Activated CD4-positive, alpha-beta memory T cell treated with anti-CD3 and anti-CD28 coated beads for 36 hours (primary cell): Measurements from ENCODE around the gene ASB2. TPM values are rescaled to one million over a fixed set of nuclear protein-coding genes. Genes with fewer than 3 reads are reported as not detected.

Experiments
- CTCF ChIA-PET: fragments of 350-600 bp; sonication (Branson Sonifier 250); formaldehyde crosslinking; loops from one replicate; lab custom pipeline; 2021; ENCODE audit warnings: antibody characterized with exemption, inconsistent platforms; lab: Charles Lee
- POLR2A ChIA-PET: fragments of 350-600 bp; sonication (Branson Sonifier 250); formaldehyde crosslinking; loops from one replicate; lab custom pipeline; 2021; ENCODE audit warnings: antibody characterized with exemption; lab: Charles Lee
- DNase-seq: peaks from one replicate; pipeline ENCODE4 v3.0.0-alpha.2; 2020
- H3K27ac Mint-ChIP-seq: one replicate; pipeline ENCODE4 v1.8.0; 2021; ENCODE audit warnings: mixed read lengths
- H3K27me3 Mint-ChIP-seq: one replicate; pipeline ENCODE4 v1.8.0; 2021; ENCODE audit warnings: mixed read lengths
- H3K36me3 Mint-ChIP-seq: one replicate; pipeline ENCODE4 v1.8.0; 2021; ENCODE audit warnings: mixed read lengths
- H3K4me1 Mint-ChIP-seq: one replicate; pipeline ENCODE4 v1.8.0; 2021; ENCODE audit warnings: low read depth, mixed read lengths
- H3K4me3 Mint-ChIP-seq: one replicate; pipeline ENCODE4 v1.8.0; 2021; ENCODE audit warnings: mild to moderate bottlenecking, mixed read lengths
- H3K9me3 Mint-ChIP-seq: one replicate; pipeline ENCODE4 v1.8.0; 2021; ENCODE audit warnings: mixed read lengths
- intact Hi-C: fragments of 100-400 bp; cut with micrococcal nuclease; formaldehyde crosslinking; loops from one replicate; pipeline ENCODE4 v1.15.1; 2023
- total RNA-seq, 2 experiments: library from RNA; stranded (reverse); gene quantifications; one replicate each; pipeline ENCODE4 v1.2.3, GENCODE V29; 2021

Gene ASB2
- total RNA-seq, 2 experiments from 2014 or later: 40.6 to 44.6 TPM

DNA sequence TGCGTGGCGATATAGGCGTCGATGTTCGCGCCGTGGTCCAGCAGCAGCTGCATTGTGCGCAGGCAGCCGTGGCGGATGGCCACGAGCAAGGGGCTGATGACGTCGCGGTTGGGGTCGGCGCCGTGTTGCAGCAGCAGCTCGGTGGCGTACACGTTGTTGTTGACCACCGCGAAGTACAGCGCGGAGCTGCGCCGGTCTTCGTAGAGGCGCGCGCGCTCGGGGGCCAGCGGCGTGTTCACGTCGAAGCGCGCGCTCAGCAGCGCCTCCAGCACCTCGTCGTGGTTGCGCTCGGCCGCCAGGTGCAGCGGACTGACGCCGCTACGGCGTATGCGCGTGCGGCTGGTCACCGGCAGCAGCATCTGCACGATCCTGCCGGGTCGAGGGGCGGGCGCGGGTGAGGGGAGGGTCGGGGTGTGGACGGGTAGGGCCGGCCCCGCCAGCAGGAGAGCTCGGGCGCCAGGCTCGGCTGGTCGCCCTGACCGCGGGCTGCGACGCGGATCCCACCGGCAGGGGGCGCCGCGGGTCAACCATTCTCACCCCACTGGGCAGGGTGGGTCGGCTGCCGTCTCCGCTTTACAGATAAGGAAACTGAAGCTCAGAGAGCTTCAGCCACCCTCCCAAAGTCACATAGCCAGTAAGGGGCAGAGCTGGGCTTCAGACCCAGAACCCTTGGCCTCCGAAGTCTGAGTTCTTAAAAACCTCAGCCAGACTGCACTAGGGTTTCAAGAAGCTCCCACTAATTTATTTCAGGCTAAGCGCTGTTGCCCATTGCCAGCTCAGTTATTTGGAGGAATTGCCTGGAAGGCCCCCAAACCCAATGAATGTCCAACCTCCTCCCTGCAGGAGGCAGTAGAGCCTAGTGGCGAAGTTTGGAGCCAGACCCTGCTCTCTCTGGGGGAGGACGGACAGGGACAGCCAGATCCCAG is 36.8 kb downstream of the ASB2 start:
- POLR2A ChIA-PET: interaction anchor here (0.8 to 2.2 kb wide), 22 partner anchors 9 to 240 kb away, joined by 3 to 18 read pairs (median 4); partner anchors contain the start of genes ASB2, CCDC197, DDX24 and IFI27L1
- peak overlapping the region; percentile 56 for H3K27ac Mint-ChIP-seq
- H3K9me3 Mint-ChIP-seq: no peaks in the 10 kb centered on the region
- peaks cover 33% of the 10 kb centered on the region for H3K36me3 Mint-ChIP-seq
- intact Hi-C loops: loop anchor here (1.0 to 2.0 kb wide), 4 partner anchors 15 to 62 kb away; no protein-coding TSS in a partner anchor
- peak overlapping the region; percentile 61 for H3K4me3 Mint-ChIP-seq
- H3K27me3 Mint-ChIP-seq: no peaks in the 10 kb centered on the region
- DNase-seq: peak; percentile 94
- CTCF ChIA-PET: interaction anchor here (0.7 to 11.4 kb wide), 46 partner anchors 9 to 547 kb away, joined by 3 to 425 read pairs (median 6); partner anchors contain the start of genes ASB2, CCDC197, DDX24 and FAM181A
- H3K4me1 Mint-ChIP-seq: peaks cover 13% of the 10 kb centered on the region

DNA sequence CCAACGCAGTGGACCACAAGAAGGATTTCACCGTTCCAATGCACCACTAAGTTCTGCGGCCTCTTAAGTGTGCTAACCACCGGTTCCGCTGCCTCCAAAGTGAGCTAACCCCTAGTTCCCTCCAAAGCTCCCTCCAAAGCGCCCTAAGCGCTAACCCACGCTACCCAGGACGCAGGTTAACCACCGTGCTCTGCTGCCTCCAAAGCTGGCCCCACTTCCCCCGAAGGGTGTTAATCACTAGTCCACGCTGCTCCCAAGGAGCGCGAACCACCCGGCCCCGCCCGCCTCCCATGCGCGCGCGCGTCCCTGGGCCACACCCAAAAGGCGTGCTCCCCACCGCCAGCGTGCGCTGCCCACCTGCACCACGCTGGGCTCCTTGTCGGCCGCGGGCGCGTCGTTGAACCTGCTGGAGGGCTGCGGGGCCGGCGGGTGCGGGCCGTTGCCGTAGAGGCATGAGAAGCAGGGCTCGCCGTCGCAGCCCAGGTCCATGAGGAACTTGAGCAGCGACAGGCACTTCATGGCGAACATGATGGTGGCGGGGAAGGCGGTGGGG is 37.5 kb downstream of the ASB2 start:
- peak overlapping the region; percentile 61 for H3K4me3 Mint-ChIP-seq
- no peaks in the 10 kb centered on the region for H3K27me3 Mint-ChIP-seq
- no peak overlapping the region for H3K27ac Mint-ChIP-seq
- H3K36me3 Mint-ChIP-seq: peaks cover 30% of the 10 kb centered on the region
- peaks cover 13% of the 10 kb centered on the region for H3K4me1 Mint-ChIP-seq
- no peak for DNase-seq
- H3K9me3 Mint-ChIP-seq: no peaks in the 10 kb centered on the region
- POLR2A ChIA-PET: interaction anchor here (0.9 to 2.2 kb wide), 6 partner anchors 17 to 82 kb away, joined by 3 to 18 read pairs (median 8); partner anchors contain the start of gene CCDC197
- CTCF ChIA-PET: interaction anchor here (0.9 to 11.4 kb wide), 26 partner anchors 11 to 283 kb away, joined by 3 to 425 read pairs (median 11); partner anchors contain the start of genes ASB2, CCDC197, DDX24 and FAM181A
- intact Hi-C loops: loop anchor here (1.0 kb wide), 3 partner anchors 20 to 62 kb away; no protein-coding TSS in a partner anchor

DNA sequence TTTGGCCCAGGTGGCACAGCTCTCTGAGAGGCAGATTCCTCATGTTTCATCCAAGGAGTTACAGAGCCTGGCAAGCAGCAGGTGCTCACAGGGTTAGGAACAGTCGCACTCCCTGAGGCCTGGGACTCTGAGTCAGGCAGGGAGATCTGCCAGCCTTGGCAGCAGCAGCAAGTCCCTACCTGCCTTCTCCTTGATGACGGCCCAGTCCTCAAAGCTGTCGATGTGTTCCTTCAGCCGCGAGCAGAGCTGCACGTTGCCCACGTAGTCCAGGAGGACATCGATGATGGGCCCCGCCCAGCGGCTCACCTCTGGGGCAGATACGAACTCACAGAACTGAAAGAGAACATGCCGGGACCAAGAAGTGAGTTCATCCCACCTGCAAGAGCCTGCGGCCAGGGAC is 38.9 kb downstream of the ASB2 start:
- H3K9me3 Mint-ChIP-seq: no peaks in the 10 kb centered on the region
- POLR2A ChIA-PET: interaction anchor here (1.3 kb wide), 1 partner anchor 33 kb away, joined by 3 read pairs; no protein-coding TSS in a partner anchor

DNA sequence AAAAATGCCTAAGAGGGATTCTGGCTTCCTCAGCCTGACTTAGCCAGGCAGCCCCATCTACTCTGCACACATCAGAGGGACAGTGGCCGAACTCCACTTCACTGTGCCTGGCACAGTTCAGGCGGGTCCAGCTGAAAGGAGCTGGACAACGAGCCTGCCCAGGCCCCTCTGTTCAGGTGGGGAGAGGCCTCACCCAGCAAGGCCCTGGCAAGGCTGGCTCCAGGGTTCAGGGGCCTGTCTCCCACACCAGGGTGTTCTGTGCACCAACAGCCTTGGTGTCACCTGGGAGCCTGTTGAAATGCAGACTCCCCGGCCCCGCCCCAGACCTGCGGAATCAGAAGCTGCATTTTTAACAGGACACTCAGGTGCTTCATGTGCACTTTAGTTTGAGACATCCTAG is 39.4 kb downstream of the ASB2 start:
- peaks cover 28% of the 10 kb centered on the region for H3K36me3 Mint-ChIP-seq
- ChIA-PET POLR2A (interaction anchor here (1.3 kb wide), 2 partner anchors 34 to 64 kb away, joined by 3 to 4 read pairs; no protein-coding TSS in a partner anchor), CTCF (interaction anchor here (0.6 to 11.4 kb wide), 9 partner anchors 13 to 130 kb away, joined by 3 to 425 read pairs (median 6); partner anchors contain the start of genes ASB2 and CCDC197)
- no peak for DNase-seq
- no peak overlapping the region for H3K27ac Mint-ChIP-seq
- intact Hi-C loops: no loop called here
- no peaks in the 10 kb centered on the region for H3K9me3 Mint-ChIP-seq
- peaks cover 13% of the 10 kb centered on the region for H3K4me1 Mint-ChIP-seq
- no peak overlapping the region for H3K4me3 Mint-ChIP-seq
- no peaks in the 10 kb centered on the region for H3K27me3 Mint-ChIP-seq

More for the DNA sequence above, 38.9 kb downstream of the ASB2 start:
- Mint-ChIP-seq H3K4me1 (peaks cover 13% of the 10 kb centered on the region), H3K4me3 (no peak overlapping the region), H3K36me3 (peaks cover 28% of the 10 kb centered on the region), H3K27me3 (no peaks in the 10 kb centered on the region), H3K27ac (no peak overlapping the region)
- no peak for DNase-seq
- intact Hi-C loops: no loop called here
- CTCF ChIA-PET: interaction anchor here (0.6 to 11.4 kb wide), 7 partner anchors 19 to 130 kb away, joined by 3 to 425 read pairs (median 202); partner anchors contain the start of genes ASB2 and CCDC197

DNA sequence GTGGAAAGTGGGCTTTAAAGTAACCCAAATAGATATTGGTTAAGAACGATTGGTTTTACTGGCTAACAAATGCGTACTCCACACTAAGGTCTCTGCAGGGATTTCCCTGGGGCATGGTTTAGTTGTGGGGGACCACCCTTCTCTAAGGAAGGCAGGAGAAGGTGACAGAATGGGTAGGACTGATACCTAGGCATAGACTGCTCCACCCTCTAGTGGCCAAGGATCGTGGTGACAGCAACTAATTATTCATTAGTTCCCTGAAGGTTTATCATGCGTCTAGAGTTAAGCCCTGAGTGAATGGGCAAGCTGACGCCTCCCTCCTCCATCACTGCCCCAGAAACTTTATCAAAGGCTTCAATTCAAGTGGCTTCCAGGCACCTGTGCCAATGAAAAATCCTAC is 40.1 kb downstream of the ASB2 start:
- Mint-ChIP-seq H3K9me3 (no peaks in the 10 kb centered on the region), H3K4me3 (no peak overlapping the region), H3K4me1 (peaks cover 13% of the 10 kb centered on the region), H3K27ac (no peak overlapping the region), H3K36me3 (peaks cover 23% of the 10 kb centered on the region), H3K27me3 (no peaks in the 10 kb centered on the region)
- POLR2A ChIA-PET: interaction anchor here (1.3 kb wide), 2 partner anchors 35 to 65 kb away, joined by 3 to 4 read pairs; no protein-coding TSS in a partner anchor
- intact Hi-C loops: no loop called here
- CTCF ChIA-PET: interaction anchor here (0.9 to 11.4 kb wide), 9 partner anchors 12 to 281 kb away, joined by 3 to 425 read pairs (median 7); partner anchors contain the start of genes ASB2 and CCDC197
- no peak for DNase-seq

DNA sequence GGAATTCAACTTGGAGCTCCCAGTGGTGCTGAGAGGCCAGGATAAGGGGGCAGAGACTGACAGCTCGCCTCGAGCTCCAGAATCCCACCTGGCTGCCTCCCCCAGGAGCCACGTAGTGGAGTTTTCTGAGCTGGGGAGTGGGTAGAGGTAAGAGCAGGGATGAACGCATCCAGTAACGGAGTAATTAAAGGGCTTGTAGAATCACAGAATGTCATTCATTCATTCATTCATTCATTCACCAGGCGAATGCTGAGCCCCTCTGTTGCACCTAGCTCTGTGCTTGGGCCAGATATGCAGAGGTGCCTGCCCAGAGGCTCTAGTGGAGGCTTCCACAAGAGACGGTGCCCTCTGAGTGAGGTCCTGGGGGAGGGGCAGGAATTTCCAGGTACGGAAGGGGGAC is 41.2 kb downstream of the ASB2 start:
- Mint-ChIP-seq H3K36me3 (peaks cover 21% of the 10 kb centered on the region), H3K4me3 (no peak overlapping the region), H3K9me3 (no peaks in the 10 kb centered on the region), H3K27ac (no peak overlapping the region), H3K4me1 (peaks cover 7% of the 10 kb centered on the region), H3K27me3 (no peaks in the 10 kb centered on the region)
- ChIA-PET CTCF (interaction anchor here (1.8 to 11.4 kb wide), 7 partner anchors 11 to 201 kb away, joined by 4 to 425 read pairs (median 202); partner anchors contain the start of genes ASB2 and CCDC197), POLR2A (no interaction called here)
- DNase-seq: no peak
- intact Hi-C loops: no loop called here

DNA sequence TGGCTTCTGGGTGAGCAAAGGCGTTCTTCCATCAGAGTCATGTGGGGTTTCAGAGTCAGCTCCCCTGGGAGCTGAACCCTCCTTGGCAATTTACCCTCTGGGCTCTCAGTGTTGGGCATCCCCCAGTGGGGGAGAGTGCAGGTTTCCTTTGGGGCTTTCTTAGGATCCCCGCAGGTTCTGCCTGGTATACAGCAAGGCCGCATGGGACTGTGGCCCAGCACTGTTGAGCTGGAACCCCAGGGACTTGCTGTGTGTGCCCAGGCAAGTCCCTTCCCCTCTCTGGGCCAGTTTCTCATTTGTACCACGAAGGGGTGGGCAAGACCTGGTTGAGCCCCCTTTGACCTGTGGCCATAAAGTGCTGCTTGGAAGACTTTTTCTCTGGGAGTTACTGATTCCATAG is 43.7 kb downstream of the ASB2 start:
- DNase-seq: no peak
- peaks cover 13% of the 10 kb centered on the region for H3K36me3 Mint-ChIP-seq
- no peak overlapping the region for H3K27ac Mint-ChIP-seq
- intact Hi-C loops: no loop called here
- ChIA-PET POLR2A (no interaction called here), CTCF (no interaction called here)
- H3K9me3 Mint-ChIP-seq: no peaks in the 10 kb centered on the region
- no peaks in the 10 kb centered on the region for H3K4me1 Mint-ChIP-seq
- no peak overlapping the region for H3K4me3 Mint-ChIP-seq
- H3K27me3 Mint-ChIP-seq: no peaks in the 10 kb centered on the region

DNA sequence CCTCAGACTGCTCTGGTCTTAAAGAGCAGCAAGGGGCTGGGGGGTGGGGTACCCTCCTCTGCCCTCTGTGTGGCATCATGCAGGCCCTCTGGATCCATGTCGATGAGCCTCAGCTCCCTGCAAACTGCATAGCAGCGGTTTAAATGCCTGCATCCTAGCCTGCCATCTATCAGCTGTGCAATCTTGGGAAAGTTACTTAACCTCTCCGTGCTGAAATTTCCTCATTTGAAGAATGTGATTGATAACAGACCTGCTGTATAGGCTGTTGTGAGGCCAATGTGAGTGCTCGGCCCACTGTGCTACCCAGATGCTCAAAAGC is 45.4 kb downstream of the ASB2 start:
- Mint-ChIP-seq H3K36me3 (peaks cover 4% of the 10 kb centered on the region), H3K4me3 (no peak overlapping the region), H3K4me1 (no peaks in the 10 kb centered on the region), H3K9me3 (no peaks in the 10 kb centered on the region), H3K27me3 (no peaks in the 10 kb centered on the region), H3K27ac (no peak overlapping the region)
- ChIA-PET CTCF (interaction anchor here (2.5 kb wide), 1 partner anchor 9 kb away, joined by 10 read pairs; no protein-coding TSS in a partner anchor), POLR2A (no interaction called here)
- no peak for DNase-seq
- intact Hi-C loops: no loop called here

DNA sequence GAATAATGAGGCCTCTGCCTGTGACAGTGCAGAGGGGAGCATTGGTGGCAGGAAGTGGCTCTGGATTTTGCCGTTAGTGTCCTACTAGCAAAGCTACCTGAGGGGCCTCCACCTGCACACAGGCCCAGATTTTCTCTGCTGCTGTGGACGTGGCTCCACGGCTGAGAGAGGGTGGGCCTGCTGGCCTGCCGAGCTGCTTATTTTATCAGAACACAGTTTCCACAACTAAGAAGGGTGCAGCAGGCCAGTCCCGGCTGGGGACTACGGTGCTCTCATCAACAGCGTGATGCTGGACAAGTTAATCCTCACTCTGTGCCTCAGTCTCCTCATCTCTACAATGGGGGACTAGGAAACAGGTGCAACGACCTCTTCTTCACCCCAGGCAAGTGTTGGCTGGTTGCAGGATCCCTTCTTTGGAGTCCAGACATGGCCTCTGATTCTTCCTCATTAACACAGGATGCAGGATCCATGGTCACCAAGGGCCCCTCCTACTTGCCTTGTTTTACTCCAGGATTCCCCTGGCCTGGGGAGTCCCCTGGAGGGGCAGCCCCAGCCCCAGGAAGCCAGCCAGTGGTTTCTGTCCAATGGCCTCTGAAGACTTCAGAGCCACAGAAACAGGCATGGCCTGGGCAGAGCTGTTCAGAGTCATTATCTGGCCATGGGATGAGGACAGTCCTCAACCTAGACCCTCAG is 45.9 kb downstream of the ASB2 start:
- H3K27ac Mint-ChIP-seq: no peak overlapping the region
- CTCF ChIA-PET: interaction anchor here (2.5 kb wide), 1 partner anchor 9 kb away, joined by 10 read pairs; no protein-coding TSS in a partner anchor
- POLR2A ChIA-PET: no interaction called here

DNA sequence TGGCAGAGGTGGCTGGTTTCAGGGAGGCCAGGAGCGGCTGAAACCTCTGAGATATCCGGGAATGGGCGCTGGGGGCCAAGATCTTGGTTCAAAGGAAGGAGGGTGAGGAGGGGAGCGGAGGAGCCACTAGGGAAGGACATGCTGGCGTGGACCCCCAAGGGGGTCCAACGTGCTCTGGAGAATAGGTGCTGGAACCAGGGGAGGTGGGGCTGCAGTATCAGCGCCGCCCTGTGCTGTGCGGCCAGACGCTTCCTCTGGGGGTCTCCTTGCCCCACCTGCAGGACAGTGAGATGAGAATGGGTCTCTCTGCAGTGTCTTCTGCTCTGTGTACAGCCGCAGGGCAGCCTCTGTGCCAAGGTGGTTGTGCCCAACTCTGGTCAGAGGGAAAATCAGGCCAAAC is 46.7 kb downstream of the ASB2 start:
- H3K4me1 Mint-ChIP-seq: no peaks in the 10 kb centered on the region
- no peak for DNase-seq
- no peaks in the 10 kb centered on the region for H3K9me3 Mint-ChIP-seq
- no peak overlapping the region for H3K27ac Mint-ChIP-seq
- CTCF ChIA-PET: interaction anchor here (2.5 kb wide), 1 partner anchor 10 kb away, joined by 10 read pairs; no protein-coding TSS in a partner anchor
- intact Hi-C loops: no loop called here
- no peak overlapping the region for H3K4me3 Mint-ChIP-seq
- no peaks in the 10 kb centered on the region for H3K27me3 Mint-ChIP-seq
- peaks cover 4% of the 10 kb centered on the region for H3K36me3 Mint-ChIP-seq
- POLR2A ChIA-PET: no interaction called here

More for the DNA sequence above, 45.9 kb downstream of the ASB2 start:
- no peak overlapping the region for H3K4me3 Mint-ChIP-seq
- H3K27me3 Mint-ChIP-seq: no peaks in the 10 kb centered on the region
- H3K9me3 Mint-ChIP-seq: no peaks in the 10 kb centered on the region
- DNase-seq: no peak
- H3K36me3 Mint-ChIP-seq: peaks cover 4% of the 10 kb centered on the region
- H3K4me1 Mint-ChIP-seq: no peaks in the 10 kb centered on the region
- intact Hi-C loops: no loop called here

DNA sequence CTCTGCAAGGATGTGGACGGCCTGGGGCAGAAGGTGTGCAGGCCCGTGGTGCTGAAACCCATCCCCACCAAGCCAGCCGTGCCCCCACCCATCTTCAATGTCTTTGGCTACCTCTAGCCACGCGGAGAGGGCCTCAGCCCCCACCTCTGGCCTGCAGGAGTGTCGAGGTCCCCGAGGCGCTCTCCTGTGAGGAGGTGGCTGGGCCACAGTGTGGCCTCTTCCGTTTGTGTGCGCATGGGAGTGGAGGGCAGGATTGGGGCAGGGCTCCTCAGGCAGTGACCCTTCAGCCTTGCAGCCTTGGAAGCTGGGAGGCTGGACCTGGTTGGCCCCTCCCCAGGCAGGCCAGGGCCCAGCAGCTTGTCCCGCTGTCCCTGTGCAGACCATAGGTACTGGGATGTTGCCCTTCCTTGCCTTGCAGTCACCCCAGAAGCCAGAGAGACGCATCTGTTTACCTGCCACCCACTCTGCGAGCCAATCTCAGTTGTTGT is 47.3 kb downstream of the ASB2 start:
- Mint-ChIP-seq H3K9me3 (no peaks in the 10 kb centered on the region), H3K27me3 (no peaks in the 10 kb centered on the region), H3K4me1 (no peaks in the 10 kb centered on the region), H3K36me3 (peaks cover 4% of the 10 kb centered on the region), H3K4me3 (no peak overlapping the region), H3K27ac (no peak overlapping the region)
- CTCF ChIA-PET: no interaction called here
- intact Hi-C loops: no loop called here
- DNase-seq: no peak
- POLR2A ChIA-PET: no interaction called here
